Activated CD8-positive, alpha-beta memory T cell treated with anti-CD3 and anti-CD28 coated beads, Interleukin-2, amount 50 U/mL, for 1 hour (primary cell): Measurements from ENCODE around the gene EIF1AD.
"Not testable (repeated sequence)": the region's sequence is repeated elsewhere in the genome, so short reads cannot be mapped to it uniquely, and the experiment has no call there.

ENCODE experiments used
- DNase-seq: peaks from one replicate; pipeline ENCODE4 v3.0.0-alpha.2; 2020; ENCODE audit errors: extremely low read depth

EIF1AD gene

GRCh38 chr11:66001942-66002647 is at the start of gene EIF1AD, which contains the start of gene BANF1:
Gene EIF1AD, minus strand, starts transcription at chr11:66002157. Its CDS starts 1,768 bp downstream, at chr11:66000389.
Gene BANF1, plus strand, starts transcription at chr11:66002503. Its CDS starts 748 bp downstream, at chr11:66003251.
- peak; percentile 86 for DNase-seq

GRCh38 chr11:66051371-66051765 is 49.4 kb upstream of the EIF1AD start:
- DNase-seq = no peak

- no peak for DNase-seq
Observed at GRCh38 chr11:66050581-66051231, 48.7 kb upstream of the EIF1AD start.

GRCh38 chr11:66048547-66049323 is 46.8 kb upstream of the EIF1AD start, which contains the start of gene GAL3ST3:
Gene GAL3ST3, minus strand, starts transcription at chr11:66049161. Its CDS starts 3,746 bp downstream, at chr11:66045415.
- no peak for DNase-seq

GRCh38 chr11:66047541-66048365 is 45.8 kb upstream of the EIF1AD start:
- no peak for DNase-seq

GRCh38 chr11:66046901-66047300 is 44.9 kb upstream of the EIF1AD start:
- DNase-seq = no peak

- DNase-seq = peak; percentile 47
Observed at GRCh38 chr11:66045177-66045639, 43.3 kb upstream of the EIF1AD start.

GRCh38 chr11:66044757-66045156 is 42.8 kb upstream of the EIF1AD start:
- no peak for DNase-seq

GRCh38 chr11:66042996-66043906 is 41.3 kb upstream of the EIF1AD start:
- DNase-seq = no peak

GRCh38 chr11:66042227-66042995 is 40.5 kb upstream of the EIF1AD start:
- DNase-seq = no peak

GRCh38 chr11:66039765-66040164 is 37.8 kb upstream of the EIF1AD start:
- DNase-seq = no peak

- DNase-seq = no peak
Observed at GRCh38 chr11:66037327-66037726, 35.4 kb upstream of the EIF1AD start.

- no peak for DNase-seq
Observed at GRCh38 chr11:66036334-66036710, 34.4 kb upstream of the EIF1AD start.

GRCh38 chr11:66035653-66036333 is 33.8 kb upstream of the EIF1AD start:
- no peak for DNase-seq

GRCh38 chr11:66032957-66033735 is 31.2 kb upstream of the EIF1AD start:
- no peak for DNase-seq

- no peak for DNase-seq
Observed at GRCh38 chr11:66026017-66026529, 24.1 kb upstream of the EIF1AD start, which contains the start of gene CATSPER1. Gene CATSPER1, minus strand, starts transcription at chr11:66026479. Its CDS starts 100 bp downstream, at chr11:66026379.

- not testable (repeated sequence) for DNase-seq
Observed at GRCh38 chr11:66023186-66023440, 21.2 kb upstream of the EIF1AD start.
